LNCAP (cell line): ENCODE data around the gene DYRK1A.

Experiments used
- TF ChIP-seq, protein P1 (sequence below): fragments of 450-650 bp; IDR thresholded peaks from 2 replicates; pipeline ENCODE4 v1.5.1; 2017; ENCODE audit warnings: mild to moderate bottlenecking

DYRK1A gene

GRCh38 chr21:37562920-37563640 is 196.5 kb downstream of the DYRK1A start:
- TF ChIP-seq, protein P1, sequence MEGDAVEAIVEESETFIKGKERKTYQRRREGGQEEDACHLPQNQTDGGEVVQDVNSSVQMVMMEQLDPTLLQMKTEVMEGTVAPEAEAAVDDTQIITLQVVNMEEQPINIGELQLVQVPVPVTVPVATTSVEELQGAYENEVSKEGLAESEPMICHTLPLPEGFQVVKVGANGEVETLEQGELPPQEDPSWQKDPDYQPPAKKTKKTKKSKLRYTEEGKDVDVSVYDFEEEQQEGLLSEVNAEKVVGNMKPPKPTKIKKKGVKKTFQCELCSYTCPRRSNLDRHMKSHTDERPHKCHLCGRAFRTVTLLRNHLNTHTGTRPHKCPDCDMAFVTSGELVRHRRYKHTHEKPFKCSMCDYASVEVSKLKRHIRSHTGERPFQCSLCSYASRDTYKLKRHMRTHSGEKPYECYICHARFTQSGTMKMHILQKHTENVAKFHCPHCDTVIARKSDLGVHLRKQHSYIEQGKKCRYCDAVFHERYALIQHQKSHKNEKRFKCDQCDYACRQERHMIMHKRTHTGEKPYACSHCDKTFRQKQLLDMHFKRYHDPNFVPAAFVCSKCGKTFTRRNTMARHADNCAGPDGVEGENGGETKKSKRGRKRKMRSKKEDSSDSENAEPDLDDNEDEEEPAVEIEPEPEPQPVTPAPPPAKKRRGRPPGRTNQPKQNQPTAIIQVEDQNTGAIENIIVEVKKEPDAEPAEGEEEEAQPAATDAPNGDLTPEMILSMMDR: no peak

GRCh38 chr21:37563641-37564340 is 197.2 kb downstream of the DYRK1A start:
- TF ChIP-seq, protein P1: peak; percentile 35; the same call in 1 of the 2 replicates

- TF ChIP-seq, protein P1: no peak
Measured at GRCh38 chr21:37564341-37564923, 197.9 kb downstream of the DYRK1A start.

DNA sequence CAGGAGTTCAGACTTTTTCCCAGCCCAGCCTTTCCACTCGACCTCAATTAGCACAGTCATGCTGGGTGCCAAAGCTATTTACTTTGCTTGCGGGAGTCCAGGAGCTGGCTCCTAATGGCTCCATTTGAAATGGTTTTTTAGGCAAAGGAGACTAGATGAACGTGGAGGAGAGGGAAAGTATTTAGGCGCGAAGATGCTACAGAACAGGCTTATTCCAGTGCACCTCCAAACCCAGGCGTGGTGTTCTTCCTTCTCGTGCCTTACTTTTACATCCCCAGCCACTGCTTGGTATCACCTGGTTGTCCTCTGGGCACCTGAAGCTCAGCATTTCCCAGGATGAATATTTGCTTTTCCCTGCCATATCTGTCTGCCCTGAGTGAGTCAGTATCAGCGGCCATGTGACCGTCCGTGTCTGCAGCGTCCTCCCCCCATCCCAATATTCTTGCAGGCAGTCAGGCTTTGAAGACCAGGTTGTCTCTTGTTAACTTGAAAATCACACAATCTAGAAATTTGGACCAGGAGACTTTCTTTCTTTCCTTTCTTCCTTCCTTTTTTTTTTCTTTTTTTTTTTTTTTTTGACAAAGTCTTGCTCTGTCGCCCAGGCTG is 198.5 kb downstream of the DYRK1A start:
- TF ChIP-seq, protein P1: no peak

GRCh38 chr21:37565530-37566223 is 199.1 kb downstream of the DYRK1A start:
- TF ChIP-seq, protein P1: no peak

DNA sequence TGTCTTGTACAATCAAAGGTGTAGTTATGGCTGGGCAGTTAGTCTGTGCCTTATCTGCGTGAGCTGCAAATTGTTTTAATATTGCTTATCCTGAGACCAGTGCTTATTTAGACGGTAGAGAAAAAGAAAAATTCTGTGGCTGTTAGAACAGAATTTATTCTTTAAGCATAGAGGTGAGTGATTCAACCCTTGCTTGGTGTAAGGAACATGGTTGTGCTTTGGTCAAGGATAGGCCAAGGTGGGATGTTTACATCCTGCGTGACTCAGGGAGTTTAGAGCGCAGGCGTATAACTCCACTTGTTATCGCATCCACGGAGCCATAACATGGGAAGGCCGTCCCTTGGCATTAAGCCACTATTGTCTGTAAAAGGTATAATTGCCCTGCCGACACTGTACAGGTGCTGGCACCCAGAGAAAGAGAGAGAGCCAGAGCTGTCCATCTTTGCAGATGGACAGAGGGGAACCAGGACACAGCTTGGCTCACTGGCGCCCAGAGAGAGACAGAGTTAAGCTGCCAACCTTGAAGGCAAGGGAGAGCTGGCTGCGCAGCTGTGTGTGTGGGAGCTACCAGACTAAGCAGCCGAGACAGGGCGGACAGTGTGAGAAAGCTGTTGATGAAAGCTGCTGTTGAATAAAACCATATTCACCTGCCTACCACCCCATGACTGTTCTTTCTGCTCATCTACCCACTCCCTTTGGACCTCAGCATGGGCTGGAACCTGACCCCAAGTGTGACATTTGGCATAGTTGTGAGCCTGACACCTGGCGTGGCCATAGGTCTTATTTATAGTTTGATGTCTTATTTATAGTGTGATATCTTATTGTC is 200.4 kb downstream of the DYRK1A start:
- TF ChIP-seq, protein P1: no peak
